Measurements from ENCODE around the gene GAGE12F.
"Not testable (repeated sequence)": the region's sequence is repeated elsewhere in the genome, so short reads cannot be mapped to it uniquely, and the experiment has no call there.

Gene GAGE12F

GRCh38 chrX:49560542-49560941 lies at the start of gene GAGE12F:
TSS of gene GAGE12F (plus strand) at chrX:49560842. CDS start at chrX:49561997, 1,155 bp downstream.
- not testable (repeated sequence) for DNase-seq (ENCODE audit: low read depth, low spot score)

DNA sequence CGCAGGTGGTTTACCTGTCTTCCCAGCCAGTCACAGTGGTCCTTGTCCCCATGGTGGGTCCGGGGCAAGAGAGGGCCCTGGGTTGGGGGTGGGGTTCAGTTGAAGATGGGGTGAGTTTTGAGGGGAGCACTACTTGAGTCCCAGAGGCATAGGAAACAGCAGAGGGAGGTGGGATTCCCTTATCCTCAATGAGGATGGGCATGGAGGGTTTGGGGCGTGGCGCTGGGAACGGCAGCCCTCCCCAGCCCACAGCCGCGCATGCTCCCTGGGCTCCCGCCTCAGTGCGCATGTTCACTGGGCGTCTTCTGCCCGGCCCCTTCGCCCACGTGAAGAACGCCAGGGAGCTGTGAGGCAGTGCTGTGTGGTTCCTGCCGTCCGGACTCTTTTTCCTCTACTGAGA lies 28.8 kb upstream of the GAGE12F start, which contains the start of gene GAGE12C:
GAGE12C (plus strand) TSS at position 301 of the 400 bp plus-strand sequence. CDS start 1,155 bp downstream, outside the sequence.
- not testable (repeated sequence) for DNase-seq (ENCODE audit: low read depth, low spot score)

- DNase-seq (ENCODE audit: low read depth, low spot score), result not testable (repeated sequence)
Measured at GRCh38 chrX:49541433-49541832, 19.2 kb upstream of the GAGE12F start, which contains the start of gene GAGE12D. TSS of gene GAGE12D (plus strand) at chrX:49541733. CDS start at chrX:49542888, 1,155 bp downstream.

GRCh38 chrX:49550989-49551388 lies 9.7 kb upstream of the GAGE12F start, which contains the start of gene GAGE12E:
TSS of gene GAGE12E (plus strand) at chrX:49551289. CDS start at chrX:49552444, 1,155 bp downstream.
- DNase-seq (ENCODE audit: low read depth, low spot score), result not testable (repeated sequence)

DNA sequence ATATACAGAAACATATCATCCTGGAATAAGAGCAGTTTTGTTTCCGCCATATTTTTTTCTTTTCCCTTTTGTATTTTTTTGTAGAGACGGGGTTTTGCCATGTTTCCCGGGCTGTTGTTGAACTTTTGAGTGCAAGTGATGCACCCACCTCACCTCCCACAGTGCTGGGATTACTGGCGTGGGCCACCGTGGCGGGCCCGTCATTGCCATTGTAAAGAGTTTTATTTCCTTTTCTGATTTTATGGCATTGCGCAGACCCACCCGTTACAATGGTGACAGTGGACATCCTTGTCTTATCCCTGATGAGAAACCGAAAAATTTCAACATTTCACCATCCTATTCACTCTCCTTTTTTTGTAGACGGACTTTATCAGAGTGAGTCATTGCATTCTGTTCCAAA lies 8.1 kb downstream of the GAGE12F start:
- DNase-seq (ENCODE audit: low read depth, low spot score), result not testable (repeated sequence)

GRCh38 chrX:49569152-49569551 lies 8.5 kb downstream of the GAGE12F start:
- not testable (repeated sequence) for DNase-seq (ENCODE audit: low read depth, low spot score)

- not testable (repeated sequence) for DNase-seq (ENCODE audit: low read depth, low spot score)
Measured at GRCh38 chrX:49570100-49570499, 9.5 kb downstream of the GAGE12F start, which contains the start of gene GAGE12G. TSS of gene GAGE12G (plus strand) at chrX:49570400. CDS start at chrX:49571555, 1,155 bp downstream.

DNA sequence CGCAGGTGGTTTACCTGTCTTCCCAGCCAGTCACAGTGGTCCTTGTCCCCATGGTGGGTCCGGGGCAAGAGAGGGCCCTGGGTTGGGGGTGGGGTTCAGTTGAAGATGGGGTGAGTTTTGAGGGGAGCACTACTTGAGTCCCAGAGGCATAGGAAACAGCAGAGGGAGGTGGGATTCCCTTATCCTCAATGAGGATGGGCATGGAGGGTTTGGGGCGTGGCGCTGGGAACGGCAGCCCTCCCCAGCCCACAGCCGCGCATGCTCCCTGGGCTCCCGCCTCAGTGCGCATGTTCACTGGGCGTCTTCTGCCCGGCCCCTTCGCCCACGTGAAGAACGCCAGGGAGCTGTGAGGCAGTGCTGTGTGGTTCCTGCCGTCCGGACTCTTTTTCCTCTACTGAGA lies 19.0 kb downstream of the GAGE12F start, which contains the start of gene GAGE12H:
GAGE12H (plus strand) TSS at position 301 of the 400 bp plus-strand sequence. CDS start 1,155 bp downstream, outside the sequence.
- not testable (repeated sequence) for DNase-seq (ENCODE audit: low read depth, low spot score)

DNA sequence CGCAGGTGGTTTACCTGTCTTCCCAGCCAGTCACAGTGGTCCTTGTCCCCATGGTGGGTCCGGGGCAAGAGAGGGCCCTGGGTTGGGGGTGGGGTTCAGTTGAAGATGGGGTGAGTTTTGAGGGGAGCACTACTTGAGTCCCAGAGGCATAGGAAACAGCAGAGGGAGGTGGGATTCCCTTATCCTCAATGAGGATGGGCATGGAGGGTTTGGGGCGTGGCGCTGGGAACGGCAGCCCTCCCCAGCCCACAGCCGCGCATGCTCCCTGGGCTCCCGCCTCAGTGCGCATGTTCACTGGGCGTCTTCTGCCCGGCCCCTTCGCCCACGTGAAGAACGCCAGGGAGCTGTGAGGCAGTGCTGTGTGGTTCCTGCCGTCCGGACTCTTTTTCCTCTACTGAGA lies 28.6 kb downstream of the GAGE12F start, which contains the start of gene GAGE2A:
GAGE2A (plus strand) TSS at position 301 of the 400 bp plus-strand sequence. CDS start 1,155 bp downstream, outside the sequence.
- DNase-seq (ENCODE audit: low read depth, low spot score), result not testable (repeated sequence)

- not testable (repeated sequence) for DNase-seq (ENCODE audit: low read depth, low spot score)
Measured at GRCh38 chrX:49589769-49590478, 29.3 kb downstream of the GAGE12F start.

DNA sequence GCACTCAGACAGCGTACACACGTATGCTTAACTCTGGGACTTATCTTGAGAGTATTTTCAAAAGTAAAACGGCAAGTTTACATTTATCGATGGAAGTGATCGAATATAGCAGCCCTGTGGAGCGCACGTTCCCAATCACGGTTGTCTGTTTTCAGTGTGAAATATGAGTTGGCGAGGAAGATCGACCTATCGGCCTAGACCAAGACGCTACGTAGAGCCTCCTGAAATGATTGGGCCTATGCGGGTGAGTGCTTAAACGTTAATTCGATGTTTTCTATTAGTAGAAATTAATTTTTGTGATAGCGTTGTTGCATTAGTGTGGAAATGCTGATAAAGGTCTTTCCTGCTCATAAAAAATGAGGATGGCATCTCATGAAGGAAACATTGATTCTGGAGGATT lies 29.8 kb downstream of the GAGE12F start:
- not testable (repeated sequence) for DNase-seq (ENCODE audit: low read depth, low spot score)

DNA sequence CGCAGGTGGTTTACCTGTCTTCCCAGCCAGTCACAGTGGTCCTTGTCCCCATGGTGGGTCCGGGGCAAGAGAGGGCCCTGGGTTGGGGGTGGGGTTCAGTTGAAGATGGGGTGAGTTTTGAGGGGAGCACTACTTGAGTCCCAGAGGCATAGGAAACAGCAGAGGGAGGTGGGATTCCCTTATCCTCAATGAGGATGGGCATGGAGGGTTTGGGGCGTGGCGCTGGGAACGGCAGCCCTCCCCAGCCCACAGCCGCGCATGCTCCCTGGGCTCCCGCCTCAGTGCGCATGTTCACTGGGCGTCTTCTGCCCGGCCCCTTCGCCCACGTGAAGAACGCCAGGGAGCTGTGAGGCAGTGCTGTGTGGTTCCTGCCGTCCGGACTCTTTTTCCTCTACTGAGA lies 38.1 kb downstream of the GAGE12F start, which contains the start of gene GAGE1:
GAGE1 (plus strand) TSS at position 301 of the 400 bp plus-strand sequence. CDS start 1,155 bp downstream, outside the sequence.
- DNase-seq (ENCODE audit: low read depth, low spot score), result not testable (repeated sequence)

DNA sequence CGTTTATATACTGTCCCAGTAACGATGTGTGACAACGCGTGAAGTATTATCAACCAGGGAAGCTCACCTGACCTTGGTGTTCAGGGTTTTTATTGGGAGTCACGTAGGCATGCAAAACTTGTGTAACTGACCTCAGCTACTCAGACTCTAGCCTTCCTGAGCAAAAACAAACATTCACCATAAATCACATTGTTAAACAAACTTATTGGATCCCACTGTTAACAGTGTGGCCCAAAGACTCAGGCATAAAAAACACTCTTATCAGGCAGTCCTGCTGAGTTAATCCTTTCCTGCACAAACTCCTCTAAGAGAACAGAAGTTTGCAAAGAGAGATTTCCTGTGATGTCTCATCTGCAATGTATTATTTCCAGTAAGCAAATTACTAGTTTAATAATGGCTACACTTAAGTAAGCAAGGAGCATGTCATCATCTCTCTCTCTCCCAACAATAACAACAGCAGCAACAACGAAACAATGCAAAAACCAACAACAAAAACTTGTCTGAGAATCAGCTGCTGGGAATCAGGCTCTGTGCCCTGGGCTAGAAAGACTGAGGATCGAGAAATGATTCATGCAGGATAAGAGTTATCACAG lies 50.2 kb downstream of the GAGE12F start:
- DNase-seq (ENCODE audit: low read depth, low spot score), result no peak
